HFFc6 (cell line): ENCODE data around the gene DNAH2. TPM values are rescaled to one million over a fixed set of nuclear protein-coding genes. Genes with fewer than 3 reads are reported as not detected.

Experiments
- DNase-seq: peaks from one replicate; pipeline ENCODE4 v3.0.0-alpha.2; 2018
- H3K27ac Mint-ChIP-seq: 2 replicates; pipeline ENCODE4 v1.8.0; 2020; ENCODE audit warnings: mild to moderate bottlenecking, mixed read lengths
- H3K27me3 Mint-ChIP-seq: 2 replicates; pipeline ENCODE4 v1.8.0; 2021; ENCODE audit warnings: mild to moderate bottlenecking, moderate library complexity, mixed read lengths; ENCODE audit not compliant: insufficient read depth
- H3K36me3 Mint-ChIP-seq: 2 replicates; pipeline ENCODE4 v1.8.0; 2021; ENCODE audit warnings: low read depth, mixed read lengths
- H3K4me1 Mint-ChIP-seq: 2 replicates; pipeline ENCODE4 v1.8.0; 2020; ENCODE audit warnings: low read depth, mixed read lengths
- H3K4me3 Mint-ChIP-seq: 2 replicates; pipeline ENCODE4 v1.8.0; 2020; ENCODE audit warnings: mild to moderate bottlenecking, moderate library complexity, mixed read lengths
- H3K9me3 Mint-ChIP-seq: 2 replicates; pipeline ENCODE4 v1.8.0; 2020; ENCODE audit warnings: mild to moderate bottlenecking, mixed read lengths
- CTCF ChIP-seq: fragments of 200-600 bp; sonication (generic); IDR thresholded peaks from 2 replicates; pipeline ENCODE4 v1.5.0; 2021; ENCODE audit warnings: antibody characterized with exemption, mild to moderate bottlenecking
- long read RNA-seq: library from polyadenylated mRNA; unstranded; transcript quantifications from one replicate; pipeline ENCODE4 v2.0.0, GENCODE V29; 2019
- total RNA-seq, 6 experiments: library from RNA; stranded (reverse); fragmentation: NEBNext Ultra II Directional; extraction: Animal tissue kit (Norgen Biotek cat#: 25700); gene quantifications; 2 replicates in 1 of 6; 3 replicates in 5 of 6; pipeline ENCODE4 v1.2.3, GENCODE V29; 2021

Gene DNAH2
- not detected for total RNA-seq
- long read RNA-seq: 0 reads

- peak within 1 kb of the TSS; percentile 89 for H3K4me3 Mint-ChIP-seq
- peak within 1 kb of the TSS; percentile 44; the same call in 1 of the 2 replicates for H3K27ac Mint-ChIP-seq
- H3K9me3 Mint-ChIP-seq: no peaks in the 10 kb centered on the region
- H3K36me3 Mint-ChIP-seq: no peaks in the 10 kb centered on the region
- H3K27me3 Mint-ChIP-seq: peaks cover 42% of the 10 kb centered on the region
- TF ChIP-seq CTCF: peak; percentile 75
- peak; percentile 77 for DNase-seq
- peaks cover 7% of the 10 kb centered on the region for H3K4me1 Mint-ChIP-seq
These were observed at the start of gene DNAH2 for GRCh38 chr17:7716901-7717755. TSS of gene DNAH2 (plus strand) at chr17:7717744. CDS start at chr17:7719735, 1,991 bp downstream.

- no peak for TF ChIP-seq CTCF
- H3K27me3 Mint-ChIP-seq: no peaks in the 10 kb centered on the region
- H3K36me3 Mint-ChIP-seq: peaks cover 22% of the 10 kb centered on the region
- no peak overlapping the region for H3K4me3 Mint-ChIP-seq
- no peak for DNase-seq
- peaks cover 4% of the 10 kb centered on the region; the same call in 1 of the 2 replicates for H3K9me3 Mint-ChIP-seq
- no peak overlapping the region for H3K27ac Mint-ChIP-seq
- no peaks in the 10 kb centered on the region for H3K4me1 Mint-ChIP-seq
These were observed 49.1 kb upstream of the DNAH2 start for GRCh38 chr17:7668482-7668881.

GRCh38 chr17:7673239-7673638 is 44.3 kb upstream of the DNAH2 start:
- H3K4me3 Mint-ChIP-seq: no peak overlapping the region
- TF ChIP-seq CTCF: peak; percentile 70
- H3K9me3 Mint-ChIP-seq: peaks cover 11% of the 10 kb centered on the region; the same call in 1 of the 2 replicates
- H3K4me1 Mint-ChIP-seq: peaks cover 13% of the 10 kb centered on the region
- DNase-seq: peak; percentile 1
- H3K27ac Mint-ChIP-seq: no peak overlapping the region
- peaks cover 2% of the 10 kb centered on the region; the same call in 1 of the 2 replicates for H3K27me3 Mint-ChIP-seq
- peaks cover 34% of the 10 kb centered on the region for H3K36me3 Mint-ChIP-seq

- H3K27ac Mint-ChIP-seq: no peak overlapping the region
- H3K4me3 Mint-ChIP-seq: no peak overlapping the region
- peaks cover 2% of the 10 kb centered on the region; the same call in 1 of the 2 replicates for H3K27me3 Mint-ChIP-seq
- H3K4me1 Mint-ChIP-seq: peaks cover 13% of the 10 kb centered on the region
- H3K36me3 Mint-ChIP-seq: peaks cover 34% of the 10 kb centered on the region
- no peak for DNase-seq
- TF ChIP-seq CTCF: no peak
- H3K9me3 Mint-ChIP-seq: peaks cover 11% of the 10 kb centered on the region; the same call in 1 of the 2 replicates
These were observed 42.6 kb upstream of the DNAH2 start for GRCh38 chr17:7674934-7675333.

GRCh38 chr17:7676533-7676932 is 41.0 kb upstream of the DNAH2 start:
- no peak for TF ChIP-seq CTCF
- no peak for DNase-seq
- Mint-ChIP-seq H3K9me3 (peaks cover 11% of the 10 kb centered on the region; the same call in 1 of the 2 replicates), H3K4me3 (no peak overlapping the region), H3K4me1 (peaks cover 13% of the 10 kb centered on the region), H3K36me3 (peaks cover 27% of the 10 kb centered on the region), H3K27me3 (peaks cover 2% of the 10 kb centered on the region; the same call in 1 of the 2 replicates), H3K27ac (no peak overlapping the region)
